CD4-positive, alpha-beta T cell treated with Interleukin-4 for 1 hour (primary cell): ENCODE measurements around the gene DOK6.

Source experiments
- DNase-seq, 2 donors: peaks; one replicate each; pipeline ENCODE4 v3.0.0-alpha.2; 2020 to 2022

DOK6 gene

DNA sequence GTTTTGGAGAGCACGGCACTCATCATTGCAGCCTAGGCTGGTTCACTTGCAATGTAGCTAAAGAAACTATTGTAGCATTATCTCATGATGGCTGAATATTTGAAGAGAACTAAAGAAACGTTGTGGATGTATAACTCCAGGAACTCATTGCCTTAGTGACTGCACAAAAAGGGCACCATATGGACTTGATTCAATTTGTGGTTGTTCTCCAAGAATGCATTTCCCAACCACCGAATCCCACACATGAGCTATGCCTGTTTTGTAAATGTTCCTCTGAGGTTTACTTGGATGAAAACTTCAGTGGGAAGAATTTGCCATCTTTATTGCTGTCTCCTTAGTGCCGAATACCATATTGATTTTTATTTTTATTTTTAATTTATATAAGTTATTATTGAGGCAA, 43.5 kb downstream of the DOK6 start:
- DNase-seq: no peak

DNA sequence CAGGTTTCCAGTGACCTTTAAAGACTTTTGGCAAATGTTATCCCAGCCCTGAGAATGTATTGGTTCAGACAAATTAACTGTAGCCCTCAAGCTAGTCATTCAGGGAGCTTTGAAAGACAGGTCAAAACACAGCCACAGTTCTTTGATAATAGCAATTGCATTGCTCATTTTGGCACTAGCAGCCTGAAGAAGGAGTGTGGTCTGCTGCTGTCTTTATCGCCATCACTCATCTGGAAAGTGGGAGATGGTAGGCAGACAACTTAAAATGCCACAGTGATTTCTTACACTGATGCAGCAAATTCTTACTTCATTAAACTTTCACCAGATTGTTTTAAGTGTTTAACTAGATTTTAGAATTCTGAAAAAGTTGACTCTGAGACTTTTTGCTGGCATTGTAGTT, 47.2 kb downstream of the DOK6 start:
- no peak for DNase-seq

DNA sequence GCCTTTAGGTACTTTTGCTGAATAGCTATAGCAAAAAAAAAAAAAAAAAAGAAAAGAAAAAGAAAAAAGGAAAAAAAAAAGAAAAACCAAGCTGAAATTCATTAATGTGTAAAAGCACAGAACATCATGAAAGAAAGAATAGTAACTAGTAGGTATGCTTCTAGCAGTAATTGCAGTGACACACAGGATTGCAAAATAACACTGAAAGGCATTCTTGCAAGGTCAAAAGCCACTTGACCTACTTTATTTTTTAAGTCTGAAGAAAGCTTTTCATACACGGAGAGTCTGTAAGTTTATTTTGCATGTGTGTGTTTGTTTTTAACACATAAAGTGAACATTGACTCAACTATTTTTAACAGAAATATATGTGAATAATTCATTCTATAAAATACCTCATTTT, 54.4 kb downstream of the DOK6 start:
- no peak for DNase-seq

DNA sequence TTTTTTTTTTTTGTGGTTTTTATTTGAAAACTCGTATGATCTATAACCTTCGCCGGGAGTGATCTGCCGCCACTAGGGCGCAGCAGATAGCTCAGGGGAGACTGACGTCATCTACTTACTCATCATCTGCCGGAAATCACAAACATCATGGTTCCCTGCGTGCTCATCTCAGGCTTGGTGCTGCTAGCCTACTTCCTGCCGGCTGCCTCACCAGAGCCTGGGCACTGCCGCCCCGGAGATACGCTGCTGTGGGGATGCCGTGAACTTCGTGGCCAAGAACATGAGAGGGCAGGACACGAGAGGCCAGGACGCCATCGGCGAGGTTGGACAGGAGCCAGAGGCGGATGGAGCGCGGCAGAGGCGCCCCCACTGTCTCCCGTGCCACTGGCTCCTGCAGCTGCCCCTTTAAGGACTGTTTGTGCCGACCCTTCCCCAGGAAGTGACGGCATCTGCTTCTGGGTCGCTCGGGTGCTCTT, 68.8 kb downstream of the DOK6 start:
- peak in 1 of 2 donors; percentile 43 for DNase-seq

DNA sequence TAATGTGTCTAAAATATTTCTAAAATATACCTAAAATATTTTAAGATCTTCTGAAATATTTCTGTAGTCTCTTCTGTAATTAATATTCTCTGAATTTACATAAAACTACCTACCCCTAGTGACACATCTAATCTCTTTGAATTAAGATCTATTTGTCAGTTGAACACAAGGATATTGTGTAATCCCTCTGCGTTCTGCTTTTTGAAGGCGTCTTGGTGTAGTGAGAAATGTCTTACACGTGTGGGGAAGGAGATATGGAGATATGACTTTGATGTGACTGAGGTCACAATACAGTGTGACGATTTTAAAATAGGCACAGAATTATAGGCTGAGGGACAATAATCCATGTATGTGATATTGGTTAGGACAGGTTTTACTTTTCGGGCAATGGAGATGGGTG, 79.8 kb downstream of the DOK6 start:
- DNase-seq: no peak

DNA sequence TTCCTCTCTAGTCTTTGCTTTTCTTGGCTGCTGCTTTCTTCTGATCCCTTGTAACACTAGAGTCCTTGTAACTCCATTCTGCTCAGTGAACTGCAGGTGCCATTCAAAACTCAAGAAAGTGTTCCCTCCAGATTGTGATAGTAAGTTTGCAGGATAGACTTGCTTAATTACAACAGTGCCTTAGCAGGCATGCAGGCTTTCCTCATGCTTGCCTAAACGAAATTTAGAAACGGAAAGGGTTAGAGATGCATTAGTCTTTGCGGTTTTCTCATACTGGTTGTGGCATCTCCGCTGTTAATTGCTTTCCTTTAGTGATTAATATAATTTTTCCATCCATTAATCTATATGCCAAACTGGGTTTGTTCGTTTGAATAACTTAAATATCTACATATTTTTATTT, 82.9 kb downstream of the DOK6 start:
- DNase-seq: no peak

DNA sequence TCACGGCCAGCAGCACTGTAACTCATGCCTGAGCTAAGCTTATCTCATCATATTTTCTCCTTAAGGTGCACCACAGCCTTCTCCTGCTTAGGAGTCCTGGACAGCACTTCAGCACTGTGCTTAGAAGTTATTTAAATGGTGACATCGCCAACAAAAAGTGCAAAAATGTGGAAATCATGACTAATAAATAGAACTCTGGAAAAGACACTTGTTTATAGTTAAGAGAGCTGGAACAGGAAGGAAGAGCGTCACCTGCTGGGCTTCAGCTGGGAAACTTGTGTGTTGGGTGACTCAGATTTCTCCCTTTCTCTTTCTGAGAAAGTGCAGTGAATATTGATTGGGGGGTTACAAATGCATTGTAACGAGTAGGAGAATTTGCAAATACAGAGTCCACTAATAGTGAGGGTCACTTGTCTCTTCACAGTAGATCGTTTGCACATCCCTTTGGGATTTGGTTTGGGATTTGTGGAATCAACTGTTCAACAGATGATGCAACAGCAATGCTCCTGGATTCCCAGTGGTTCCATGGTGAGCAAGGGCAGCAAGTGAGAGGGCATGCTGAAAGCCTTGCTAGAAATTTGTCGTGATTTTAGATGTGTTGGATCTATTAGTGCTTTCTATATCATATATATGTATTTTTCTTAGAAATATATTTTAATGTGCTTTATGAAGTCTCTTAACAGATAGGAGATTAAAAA, 84.2 kb downstream of the DOK6 start:
- no peak for DNase-seq

DNA sequence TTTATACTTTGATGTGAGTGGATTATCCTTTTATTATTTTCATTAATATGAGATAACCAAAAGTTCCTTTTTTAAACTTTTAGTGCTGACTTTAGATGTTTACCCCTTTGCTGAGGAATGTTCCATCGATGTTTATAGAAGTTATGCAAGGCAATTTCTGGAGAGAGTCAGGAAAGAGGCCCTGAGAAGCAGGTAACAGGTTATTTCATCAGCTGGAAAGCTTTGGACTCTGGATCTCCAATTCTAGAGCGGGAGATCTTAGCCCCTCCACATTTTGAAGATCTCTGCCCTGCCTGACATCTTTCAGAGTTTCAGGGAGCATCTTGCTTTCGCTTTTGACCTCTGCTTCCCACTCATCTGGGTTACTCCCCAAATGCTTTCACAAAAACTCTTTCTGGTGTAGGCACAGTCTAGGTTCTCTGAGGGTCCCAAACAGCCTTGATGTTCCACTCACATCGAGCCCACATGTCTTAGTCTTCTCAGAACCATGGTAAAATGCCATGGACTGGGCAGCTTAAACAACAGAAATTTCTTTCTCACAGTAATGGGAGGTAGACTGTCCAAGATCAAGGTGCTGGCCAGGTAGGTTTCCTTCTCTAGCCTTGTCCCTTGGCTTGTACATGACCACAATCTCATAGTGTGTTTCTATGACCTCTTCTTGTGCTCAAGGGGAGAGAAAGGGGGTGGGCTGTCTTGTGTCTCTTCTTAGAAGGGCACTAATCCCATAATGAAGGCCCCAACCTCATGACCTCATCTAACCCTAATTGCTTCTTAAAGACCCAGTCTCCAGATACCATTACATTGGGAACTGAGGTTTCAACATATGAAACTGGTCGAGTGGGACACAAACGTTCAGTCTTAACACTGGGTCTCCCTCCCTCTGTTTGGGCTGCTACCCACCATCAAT, 87.1 kb downstream of the DOK6 start:
- no peak for DNase-seq

DNA sequence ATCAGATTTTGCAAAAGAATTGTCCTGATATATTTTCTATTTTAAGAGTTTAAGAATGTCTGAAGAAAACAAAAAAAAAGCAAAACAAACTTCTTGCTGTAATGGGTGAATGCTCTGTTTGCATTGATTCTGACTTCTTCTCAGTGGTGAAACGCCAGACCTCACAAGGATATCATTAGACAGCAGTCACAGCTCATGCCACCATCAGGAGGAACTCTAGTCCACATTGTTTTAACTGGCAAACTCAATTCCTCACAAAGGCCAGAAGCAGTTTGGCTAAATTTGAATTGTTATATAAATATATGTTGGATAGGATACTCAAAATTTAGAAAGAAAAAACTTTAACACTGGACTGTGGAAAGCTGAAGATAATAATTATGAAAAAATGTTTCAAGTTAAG, 89.4 kb downstream of the DOK6 start:
- DNase-seq: no peak

DNA sequence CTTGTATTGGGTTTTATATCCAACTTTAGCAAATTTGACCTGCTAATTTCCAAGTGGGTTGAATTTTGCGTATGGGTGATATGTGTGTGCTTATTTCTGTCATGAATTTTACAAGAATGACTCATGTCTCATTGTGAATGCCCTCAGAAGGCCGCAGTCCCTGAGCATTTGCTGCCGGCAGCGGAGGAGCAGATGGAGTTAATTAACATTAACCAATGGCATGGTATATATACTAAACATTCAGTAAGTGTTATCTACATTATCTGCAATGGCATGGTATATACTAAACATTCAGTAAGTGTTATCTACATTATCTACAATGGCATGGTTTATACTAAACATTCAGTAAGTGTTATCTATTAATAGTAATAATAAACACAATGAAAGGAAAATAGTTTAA, 90.1 kb downstream of the DOK6 start:
- DNase-seq: no peak

DNA sequence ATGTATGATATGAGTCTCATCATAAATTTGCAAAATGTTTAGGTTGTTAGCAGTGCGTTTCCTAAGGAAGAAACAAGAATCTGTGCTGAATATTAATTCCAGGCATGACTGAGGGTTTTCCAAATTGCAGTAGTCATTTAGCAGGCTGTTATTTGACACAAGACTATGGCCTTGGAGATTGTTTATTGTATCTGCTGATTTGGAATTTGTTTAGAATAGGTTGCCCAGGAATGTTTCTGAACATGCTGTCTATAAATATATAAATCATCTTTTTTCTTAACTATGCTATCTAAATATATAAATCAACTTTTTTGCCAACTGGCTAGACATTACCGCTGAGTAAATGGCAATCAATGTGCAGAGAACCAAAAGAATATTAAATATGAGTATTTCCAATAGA, 90.9 kb downstream of the DOK6 start:
- DNase-seq: no peak

DNA sequence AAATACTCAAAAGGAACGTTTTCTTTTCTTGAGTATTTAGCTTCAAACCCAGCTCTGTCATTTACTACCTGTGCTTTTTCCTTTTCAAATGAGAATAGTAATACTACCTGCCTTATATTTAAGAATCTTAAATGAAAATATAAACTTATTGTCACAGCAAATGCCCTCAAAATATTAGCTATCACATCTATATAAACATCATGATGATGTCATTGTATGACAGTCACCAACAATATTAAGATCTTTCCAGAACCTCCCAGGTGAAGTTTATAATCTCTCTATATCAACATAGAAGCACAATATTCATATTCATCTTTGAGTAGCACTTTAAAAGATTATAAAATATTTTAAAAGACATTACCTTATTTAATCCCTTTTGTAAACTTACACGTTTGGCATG, 92.2 kb downstream of the DOK6 start:
- no peak for DNase-seq

DNA sequence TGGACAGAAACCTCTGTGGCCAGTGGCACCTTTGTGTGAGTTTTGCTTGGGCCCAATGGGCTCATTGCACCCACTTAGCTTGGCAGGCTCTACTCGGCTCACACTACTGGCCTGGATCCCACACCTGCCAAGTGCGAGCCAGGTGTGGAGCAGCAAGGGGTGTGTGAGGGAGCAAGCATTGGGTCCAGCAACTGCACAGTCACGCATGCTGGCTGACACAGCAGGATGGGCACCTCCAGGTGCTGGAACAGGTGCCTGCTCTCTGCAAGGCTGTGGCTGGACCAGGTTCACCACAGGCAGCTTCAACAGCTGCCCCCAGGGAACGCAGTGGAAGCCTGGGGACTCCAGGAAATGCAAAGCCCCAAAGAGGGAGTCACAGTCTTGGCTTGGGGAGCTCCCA, 94.2 kb downstream of the DOK6 start:
- DNase-seq: no peak

DNA sequence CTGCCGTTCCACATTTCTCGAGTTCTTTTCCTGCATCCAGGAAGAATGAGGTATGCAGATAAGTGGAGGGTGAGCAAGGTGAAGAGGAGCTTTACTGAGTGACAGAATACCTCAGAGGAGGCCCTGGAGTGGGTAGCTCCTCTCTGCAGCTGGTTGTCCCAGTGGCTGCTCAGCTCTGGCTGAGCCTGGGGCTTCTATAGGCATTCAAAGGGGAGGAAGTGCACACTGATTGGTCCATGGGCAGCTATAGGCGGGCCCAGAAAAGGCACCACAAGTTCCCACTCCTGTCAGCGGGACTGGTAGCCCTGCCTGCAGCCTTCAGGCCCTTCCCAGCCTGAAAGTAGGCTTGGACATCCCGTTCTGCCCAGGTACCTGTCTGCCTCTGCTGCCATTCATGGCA, 94.7 kb downstream of the DOK6 start:
- DNase-seq: no peak

DNA sequence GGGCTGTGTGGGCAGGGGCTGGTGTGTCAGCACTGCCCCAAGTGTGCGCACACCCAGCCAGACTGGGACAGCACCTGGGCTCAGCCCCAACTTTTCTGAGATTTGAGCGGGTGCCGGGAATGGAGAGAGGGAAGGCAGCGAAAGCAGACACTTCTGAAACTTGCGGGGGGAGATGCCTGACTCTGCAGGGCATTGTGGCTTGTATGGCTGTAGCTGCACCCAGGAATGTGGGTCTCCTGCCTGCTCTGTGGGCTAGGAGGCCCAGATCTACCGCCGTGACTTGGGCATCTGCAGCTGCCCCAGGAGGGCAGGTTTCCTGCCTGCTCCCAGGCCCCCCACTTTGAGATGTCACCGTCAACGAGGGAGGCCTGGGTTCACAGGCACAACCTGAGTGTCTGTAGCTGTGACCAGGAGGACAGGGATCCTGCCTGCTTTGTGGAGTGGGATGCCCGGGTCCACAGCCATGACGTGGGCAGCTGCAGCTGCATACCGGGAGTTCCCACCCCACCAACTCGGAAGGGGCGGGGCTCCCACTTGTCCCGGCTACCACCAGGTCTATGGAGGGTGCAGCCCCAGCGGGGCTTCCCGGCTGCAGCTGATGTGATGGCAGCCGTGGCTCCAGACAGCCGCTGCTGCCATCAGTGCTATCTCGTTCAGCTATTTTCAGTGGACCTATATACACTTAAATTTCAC, 95.3 kb downstream of the DOK6 start:
- no peak for DNase-seq

DNA sequence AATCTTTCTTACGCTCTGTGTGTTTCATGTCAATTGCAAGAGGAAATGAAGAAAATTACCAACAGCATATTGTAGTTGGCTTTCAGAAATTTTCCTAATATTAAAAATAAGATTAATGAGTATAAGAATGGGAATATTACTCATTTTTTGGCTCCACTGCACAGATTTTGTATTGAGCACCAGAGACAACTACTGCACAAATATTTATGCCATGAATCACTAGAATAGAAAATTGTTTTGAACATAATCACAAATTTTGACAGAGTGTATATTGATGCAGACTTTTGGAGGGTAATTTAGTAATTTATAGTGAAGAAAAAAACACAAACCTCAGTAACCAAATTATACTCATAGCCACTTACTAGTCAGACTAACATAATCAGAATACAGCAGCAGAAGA, 118.3 kb downstream of the DOK6 start:
- no peak for DNase-seq

DNA sequence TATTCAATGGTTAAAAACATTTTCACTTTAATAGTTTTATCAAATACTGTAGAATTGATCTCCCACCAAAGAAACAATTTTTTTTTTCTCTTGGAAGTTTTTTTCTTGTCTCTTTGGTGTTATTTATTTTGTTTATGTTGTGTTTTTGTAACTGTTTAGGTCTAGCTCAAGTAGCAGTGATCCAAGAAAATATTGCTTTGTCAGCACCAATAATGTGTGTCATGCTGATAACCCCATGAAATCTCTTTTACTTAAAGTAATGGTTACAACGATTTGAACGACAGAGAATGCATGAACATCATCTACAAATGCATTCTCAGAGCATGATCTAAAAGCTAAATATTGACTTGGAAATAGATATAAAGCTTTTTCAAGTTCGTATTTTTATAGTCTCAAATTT, 122.9 kb downstream of the DOK6 start:
- DNase-seq: no peak

DNA sequence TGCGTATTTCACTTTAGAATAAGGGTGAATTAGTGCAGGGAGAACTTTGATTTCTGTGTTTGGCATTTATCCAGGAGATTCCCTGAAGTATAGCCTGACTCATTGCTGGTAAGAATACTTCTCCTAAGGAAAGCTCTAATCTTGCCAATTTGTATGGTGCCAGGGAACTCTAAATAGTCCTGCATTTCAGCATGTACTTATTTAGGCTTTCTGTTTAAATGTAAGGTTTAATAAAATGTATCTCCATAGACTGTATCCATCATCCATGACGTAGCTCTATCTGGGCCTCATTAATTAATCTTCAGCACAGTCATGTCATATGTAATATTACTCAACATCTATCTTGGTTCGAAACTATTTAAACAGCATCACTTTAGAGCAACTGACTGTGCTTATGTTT, 127.7 kb downstream of the DOK6 start:
- no peak for DNase-seq

DNA sequence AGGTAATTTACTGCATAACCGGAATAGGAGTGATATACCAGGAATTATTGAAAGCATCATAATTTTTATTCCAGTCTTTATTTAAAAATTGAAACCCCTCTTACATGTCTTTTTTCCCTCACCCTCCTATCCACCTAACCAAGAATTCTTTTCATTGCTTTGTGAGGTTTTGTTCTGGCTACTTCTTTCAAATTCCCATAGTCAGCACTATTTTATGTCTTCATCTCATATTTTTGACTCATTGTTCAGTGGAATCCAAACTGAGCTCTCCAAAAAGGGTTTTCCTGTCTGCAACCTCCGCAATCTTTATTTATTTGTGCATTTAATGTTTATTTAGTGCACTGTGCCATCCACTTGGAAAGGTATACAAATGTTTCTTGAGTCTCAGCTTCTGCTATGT, 128.5 kb downstream of the DOK6 start:
- no peak for DNase-seq

DNA sequence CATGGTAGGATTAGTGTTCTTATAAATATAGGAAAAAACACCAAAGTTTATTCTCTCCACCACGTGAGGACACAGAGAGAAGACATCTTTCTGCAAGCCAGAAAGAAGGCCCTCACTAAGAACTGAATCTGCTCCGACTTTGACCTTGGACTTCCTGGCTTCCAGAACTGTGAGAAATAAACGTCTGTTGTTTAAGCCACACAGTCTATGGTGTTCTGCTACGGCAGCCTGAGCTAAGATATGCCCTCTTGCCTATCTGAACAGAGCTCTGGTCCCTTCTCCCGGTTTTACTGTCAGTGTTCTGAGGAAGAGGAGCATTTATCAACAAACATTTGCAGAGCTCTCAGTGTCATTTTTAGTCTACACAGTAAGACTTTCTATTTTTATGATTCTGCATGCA, 131.3 kb downstream of the DOK6 start:
- DNase-seq: no peak

DNA sequence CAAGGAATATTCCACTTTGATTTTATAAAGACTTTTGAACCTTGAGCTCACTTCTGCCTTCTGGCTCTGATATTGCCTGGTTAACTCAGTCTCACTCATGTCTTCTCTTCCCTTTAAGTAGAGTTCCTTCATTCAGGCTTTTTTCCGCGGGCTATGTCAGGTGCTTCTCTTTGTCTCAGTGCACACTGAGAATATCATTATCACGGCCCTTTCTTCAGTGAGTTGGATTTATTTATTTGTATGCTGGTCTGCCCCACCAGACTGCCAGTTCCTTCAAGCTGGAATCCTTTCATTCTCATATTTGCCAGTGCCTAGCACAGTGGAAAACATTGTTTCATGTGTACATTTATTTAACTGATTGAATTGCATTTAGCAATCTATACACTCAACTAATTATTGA, 136.5 kb downstream of the DOK6 start:
- DNase-seq: no peak

DNA sequence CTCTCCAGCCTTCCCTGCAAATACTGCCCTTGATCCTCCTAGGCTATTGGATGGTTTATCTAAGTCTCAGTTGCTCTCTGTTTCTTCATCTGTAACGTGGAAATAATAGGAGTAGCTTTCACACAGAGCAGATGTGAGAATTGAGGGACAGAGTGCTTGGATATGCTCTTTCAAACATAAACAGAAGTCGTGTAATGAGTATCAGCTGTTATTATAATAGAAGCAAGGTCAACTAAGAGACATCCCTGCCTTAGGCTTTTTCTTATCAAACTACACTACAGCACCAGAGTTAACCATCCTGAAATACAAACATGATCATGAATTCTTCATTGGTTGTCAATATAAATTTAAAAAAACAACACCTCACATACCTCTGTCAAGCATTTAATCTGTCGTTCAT, 138.2 kb downstream of the DOK6 start:
- no peak for DNase-seq

DNA sequence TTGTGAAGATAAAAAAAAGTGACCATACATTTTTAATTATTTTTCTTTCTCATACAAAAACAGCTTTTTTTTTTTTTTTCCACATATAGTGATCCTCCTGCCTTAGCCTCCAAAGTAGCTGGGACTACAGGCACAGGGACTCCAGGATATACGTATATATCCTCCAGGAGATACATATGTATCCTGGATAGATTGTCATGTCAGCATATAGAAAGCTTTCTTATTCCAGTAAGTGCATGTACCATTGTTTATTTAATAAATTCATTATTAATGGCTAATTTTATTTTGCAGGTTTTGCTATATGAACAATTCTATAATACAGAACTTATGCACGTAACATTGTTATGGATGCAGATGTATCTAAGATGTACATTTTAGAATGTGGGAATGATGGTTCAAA, 138.7 kb downstream of the DOK6 start:
- DNase-seq: no peak

DNA sequence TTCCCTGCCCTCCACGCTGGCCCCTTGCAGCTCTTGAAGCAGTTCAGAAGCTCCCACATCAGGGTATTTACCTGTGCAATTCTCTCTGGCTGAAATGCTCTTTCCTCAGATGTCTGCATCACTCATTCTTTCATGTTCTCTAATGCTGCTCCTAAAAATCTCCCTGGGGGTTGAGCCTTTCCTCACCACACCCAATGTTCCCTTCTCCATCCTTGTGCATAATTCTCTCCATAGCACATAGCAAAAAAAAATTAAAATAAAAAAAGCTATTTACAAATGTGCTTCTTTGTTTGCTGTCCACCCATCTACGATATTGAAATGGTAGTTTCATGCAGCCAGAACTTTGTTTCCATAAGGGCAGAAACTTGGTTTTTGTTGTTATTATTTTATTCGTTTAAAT, 155.5 kb downstream of the DOK6 start:
- DNase-seq: no peak
